CD4-positive, alpha-beta T cell treated with Interleukin-15 for 4 hours (primary cell): ENCODE measurements around the gene LRGUK.
"Not testable (repeated sequence)": the region's sequence is repeated elsewhere in the genome, so short reads cannot be mapped to it uniquely, and the experiment has no call there.

Experiments used
- DNase-seq: peaks from one replicate; pipeline ENCODE4 v3.0.0-alpha.2; 2020; ENCODE audit warnings: low spot score

LRGUK gene

GRCh38 chr7:134245253-134245652 lies 118.1 kb downstream of the LRGUK start:
- no peak for DNase-seq

GRCh38 chr7:134246347-134246746 lies 119.2 kb downstream of the LRGUK start:
- DNase-seq, result no peak

GRCh38 chr7:134246761-134247160 lies 119.6 kb downstream of the LRGUK start:
- no peak for DNase-seq

GRCh38 chr7:134248196-134248595 lies 121.1 kb downstream of the LRGUK start:
- DNase-seq, result no peak

GRCh38 chr7:134254311-134254710 lies 127.2 kb downstream of the LRGUK start:
- no peak for DNase-seq

- DNase-seq, result no peak
Observed at GRCh38 chr7:134255814-134256213, 128.7 kb downstream of the LRGUK start.

- no peak for DNase-seq
Observed at GRCh38 chr7:134262322-134262721, 135.2 kb downstream of the LRGUK start.

GRCh38 chr7:134276951-134277350 lies 149.8 kb downstream of the LRGUK start:
- DNase-seq, result no peak

- no peak for DNase-seq
Observed at GRCh38 chr7:134278502-134279153, 151.5 kb downstream of the LRGUK start.

- no peak for DNase-seq
Observed at GRCh38 chr7:134279336-134279735, 152.2 kb downstream of the LRGUK start.

- no peak for DNase-seq
Observed at GRCh38 chr7:134279898-134280297, 152.8 kb downstream of the LRGUK start.

- no peak for DNase-seq
Observed at GRCh38 chr7:134280508-134280907, 153.4 kb downstream of the LRGUK start.

GRCh38 chr7:134284011-134284410 lies 156.9 kb downstream of the LRGUK start:
- DNase-seq, result no peak

- no peak for DNase-seq
Observed at GRCh38 chr7:134284952-134285351, 157.8 kb downstream of the LRGUK start.

- DNase-seq, result no peak
Observed at GRCh38 chr7:134287916-134288659, 160.9 kb downstream of the LRGUK start.

- no peak for DNase-seq
Observed at GRCh38 chr7:134289423-134289822, 162.3 kb downstream of the LRGUK start.

- DNase-seq, result no peak
Observed at GRCh38 chr7:134289841-134290240, 162.7 kb downstream of the LRGUK start.

- no peak for DNase-seq
Observed at GRCh38 chr7:134290286-134290685, 163.1 kb downstream of the LRGUK start.

- DNase-seq, result no peak
Observed at GRCh38 chr7:134293002-134293740, 166.0 kb downstream of the LRGUK start.

GRCh38 chr7:134295982-134296381 lies 168.8 kb downstream of the LRGUK start:
- DNase-seq, result not testable (repeated sequence)

GRCh38 chr7:134297489-134297888 lies 170.3 kb downstream of the LRGUK start:
- no peak for DNase-seq

GRCh38 chr7:134298902-134299683 lies 172.0 kb downstream of the LRGUK start:
- DNase-seq, result no peak
